NCI-H524 treated with DMSO at 0.1 percent for 48 hours (cell line): ENCODE measurements around the gene PADI1.

Source experiments
- DNase-seq: peaks from one replicate; lab custom pipeline; 2025; lab: John Stamatoyannopoulos, UW

PADI1 gene

DNA sequence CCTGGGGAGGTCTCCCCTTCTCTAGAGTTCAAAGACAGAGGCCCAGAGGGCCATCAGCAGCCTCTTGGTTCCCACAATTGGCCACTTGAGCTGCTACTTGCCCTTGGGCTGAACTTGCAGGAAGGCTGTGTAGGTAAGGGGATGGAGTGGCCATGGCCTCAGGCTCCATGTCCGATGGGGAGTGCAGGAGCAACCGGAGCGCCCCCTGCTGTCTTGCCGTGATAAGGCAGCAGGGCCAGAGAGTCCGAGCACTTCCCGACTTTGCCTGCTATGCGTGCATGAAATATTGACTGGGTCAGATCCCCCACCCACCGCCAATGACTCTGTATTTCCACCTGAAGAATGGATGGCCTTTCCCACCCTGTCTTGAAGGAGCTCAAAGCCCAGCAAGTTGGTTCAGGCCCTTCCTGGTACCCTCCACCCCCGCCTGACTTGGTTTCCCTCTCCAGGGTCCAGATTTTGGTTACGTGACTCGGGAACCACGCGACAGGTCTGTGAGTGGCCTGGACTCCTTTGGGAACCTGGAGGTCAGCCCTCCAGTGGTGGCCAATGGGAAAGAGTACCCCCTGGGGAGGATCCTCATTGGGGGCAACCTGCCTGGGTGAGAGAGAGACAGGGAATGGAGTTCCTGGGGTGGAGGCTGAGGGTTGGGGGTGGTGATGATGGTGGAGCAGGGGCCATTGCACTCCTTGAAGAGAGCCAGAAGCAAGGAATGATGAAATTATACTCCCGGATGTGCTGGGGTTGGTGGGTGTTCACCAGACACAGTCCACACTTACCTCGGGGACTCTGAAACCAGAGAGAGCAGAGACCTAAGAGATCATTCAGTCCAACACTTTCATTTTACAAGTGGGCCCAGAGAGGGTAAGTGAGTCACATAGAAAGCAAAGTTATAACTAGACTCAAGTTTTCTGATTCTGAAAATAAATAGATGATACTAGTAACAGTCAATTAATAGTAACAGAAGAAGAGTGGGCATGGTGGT is 69.5 kb downstream of the PADI1 start:
- no peak for DNase-seq

DNA sequence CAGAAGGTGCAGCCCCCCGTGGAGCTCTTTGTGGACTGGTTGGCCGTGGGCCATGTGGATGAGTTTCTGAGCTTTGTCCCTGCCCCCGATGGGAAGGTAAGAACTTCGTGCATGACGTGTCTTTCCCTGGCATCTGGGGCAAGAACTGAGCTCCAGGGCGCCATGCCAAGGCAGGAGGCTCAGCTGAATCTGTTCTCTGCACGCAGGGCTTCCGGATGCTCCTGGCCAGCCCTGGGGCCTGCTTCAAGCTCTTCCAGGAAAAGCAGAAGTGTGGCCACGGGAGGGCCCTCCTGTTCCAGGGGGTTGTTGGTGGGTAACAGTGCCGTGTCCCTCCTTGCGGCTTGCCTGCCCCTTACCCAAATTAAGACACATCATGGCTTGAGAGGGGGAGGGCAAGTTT is 71.6 kb downstream of the PADI1 start:
- no peak for DNase-seq

DNA sequence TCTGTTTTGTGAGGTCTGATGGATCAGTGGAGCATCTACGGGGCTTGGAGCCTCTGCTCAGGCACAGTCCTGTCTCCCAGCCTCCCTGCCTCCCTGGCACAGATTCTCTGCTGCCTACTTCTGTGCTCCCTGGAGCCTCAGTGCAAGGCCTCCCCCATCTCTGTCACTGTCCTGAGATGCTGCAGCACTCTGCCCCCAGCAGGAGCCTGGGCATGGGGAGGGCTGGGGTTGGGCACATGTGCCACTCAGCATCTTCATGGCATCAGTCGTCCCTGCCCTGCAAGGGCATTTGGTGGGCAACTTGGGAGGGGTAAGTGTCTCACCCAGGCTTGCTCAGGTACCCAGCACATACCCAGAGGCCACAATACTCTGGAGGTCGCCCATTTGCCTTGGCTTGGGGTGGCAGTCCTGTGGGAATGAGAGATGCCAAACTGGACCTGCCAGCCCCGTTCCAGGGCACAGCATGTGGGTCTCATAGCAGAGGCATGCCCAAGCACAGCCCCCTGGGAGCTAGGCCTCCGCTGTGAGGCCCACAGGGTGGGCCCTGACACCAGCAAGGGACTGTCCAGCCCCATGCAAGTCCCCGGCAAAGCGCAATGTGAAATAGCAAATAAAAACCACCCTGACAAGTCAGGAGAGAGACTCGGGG is 72.7 kb downstream of the PADI1 start:
- DNase-seq, result no peak

DNA sequence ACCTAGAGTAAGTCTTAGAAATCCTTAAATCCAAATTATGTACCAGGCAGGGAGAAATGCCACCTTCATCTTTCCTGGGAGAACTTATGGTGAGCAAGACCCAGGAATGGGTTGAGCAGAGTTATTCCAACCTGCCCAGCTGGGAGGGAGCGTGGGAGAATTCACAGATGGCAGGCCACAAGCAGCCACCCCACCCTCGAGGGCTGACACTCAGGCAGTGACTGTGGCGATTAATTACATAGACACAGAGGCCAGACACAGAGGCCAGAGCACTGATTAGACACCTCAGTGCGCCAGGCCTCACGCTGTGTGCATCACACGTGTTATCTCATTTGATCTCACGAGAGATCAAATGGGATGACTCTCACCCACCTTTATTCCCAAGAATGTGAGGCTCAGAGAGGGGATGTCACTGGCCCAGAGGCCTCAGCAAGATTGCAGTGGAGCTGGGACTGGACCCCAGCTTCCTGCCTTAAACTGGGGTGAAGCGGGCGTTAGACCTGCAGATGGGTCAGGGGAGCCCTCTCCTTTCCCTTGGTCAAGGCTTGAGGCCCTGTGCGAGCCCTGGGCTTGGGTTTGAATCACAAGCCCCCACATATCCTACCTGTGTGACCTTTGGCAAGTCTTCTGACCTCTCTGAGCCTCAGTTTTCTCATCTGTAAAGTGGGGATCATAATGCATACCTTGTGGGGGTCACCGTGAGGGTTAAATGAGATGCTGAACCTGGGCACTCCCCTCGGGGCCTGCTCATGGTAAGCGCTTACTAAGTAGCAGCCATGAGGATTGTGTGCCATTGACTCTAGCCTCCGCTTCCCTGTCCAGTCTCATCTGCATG is 74.3 kb downstream of the PADI1 start:
- no peak for DNase-seq

DNA sequence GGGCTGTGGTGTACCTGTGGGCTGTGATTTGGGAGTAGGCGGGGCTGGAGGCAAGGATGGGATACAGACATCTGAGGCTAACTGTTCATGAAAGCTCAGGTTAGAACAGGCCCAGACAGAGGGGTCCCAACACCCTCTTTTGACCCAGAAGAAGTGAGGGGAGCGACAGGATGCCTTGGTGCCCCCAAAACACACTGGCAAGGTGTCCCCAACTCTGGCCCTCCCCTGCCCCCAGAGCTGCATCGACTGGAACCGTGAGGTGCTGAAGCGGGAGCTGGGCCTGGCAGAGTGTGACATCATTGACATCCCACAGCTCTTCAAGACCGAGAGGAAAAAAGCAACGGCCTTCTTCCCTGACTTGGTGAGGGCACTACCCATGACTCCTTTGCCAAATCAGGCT is 75.5 kb downstream of the PADI1 start:
- no peak for DNase-seq

DNA sequence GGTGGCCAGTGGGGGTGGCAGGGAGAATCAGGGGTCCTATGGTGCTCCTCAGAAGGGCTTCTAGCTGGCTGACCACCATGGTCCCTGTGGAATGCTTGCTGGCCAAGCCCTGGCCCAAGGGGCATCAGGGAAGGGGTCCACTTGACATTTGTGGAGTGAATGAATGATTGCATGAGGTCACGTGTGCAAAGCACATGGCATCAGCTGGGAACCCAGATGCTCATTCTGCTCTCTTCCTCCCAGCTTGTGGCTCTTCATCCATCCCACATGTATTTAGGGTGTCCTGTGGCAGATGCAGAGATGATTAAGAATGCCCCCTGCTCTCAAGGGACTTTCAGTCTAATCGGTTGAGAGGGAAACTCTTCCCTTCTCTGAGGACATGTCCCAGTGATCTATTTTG is 76.0 kb downstream of the PADI1 start:
- no peak for DNase-seq

DNA sequence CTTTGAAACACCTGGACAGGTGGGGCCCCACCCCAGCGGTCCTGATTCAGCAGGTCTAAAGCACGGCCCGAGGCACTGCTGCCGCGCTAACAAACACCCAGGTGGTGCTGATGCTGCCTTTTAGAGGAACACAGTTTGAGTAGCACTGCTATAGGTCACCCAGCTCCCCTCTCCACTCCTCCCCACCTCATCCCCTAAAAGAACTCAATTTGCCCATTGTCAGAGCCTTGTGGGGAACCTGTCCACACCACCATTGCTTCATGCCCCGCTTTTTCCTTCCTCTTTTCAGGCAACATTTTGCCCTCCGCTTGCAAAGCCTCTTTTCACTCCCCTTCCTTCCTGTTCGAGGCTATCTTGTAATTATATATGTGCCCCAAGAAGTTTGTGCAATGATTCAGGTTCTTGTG is 76.8 kb downstream of the PADI1 start:
- DNase-seq, result no peak

DNA sequence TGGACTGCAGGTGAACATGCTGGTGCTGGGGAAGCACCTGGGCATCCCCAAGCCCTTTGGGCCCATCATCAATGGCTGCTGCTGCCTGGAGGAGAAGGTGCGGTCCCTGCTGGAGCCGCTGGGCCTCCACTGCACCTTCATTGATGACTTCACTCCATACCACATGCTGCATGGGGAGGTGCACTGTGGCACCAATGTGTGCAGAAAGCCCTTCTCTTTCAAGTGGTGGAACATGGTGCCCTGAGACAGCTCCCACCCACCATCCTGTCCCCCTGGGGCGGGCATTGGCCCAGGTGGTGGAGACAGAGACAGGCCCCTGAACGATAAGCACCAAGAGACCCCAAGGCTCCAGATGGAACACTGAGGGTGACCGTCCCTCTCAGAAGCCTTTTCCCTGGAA is 77.9 kb downstream of the PADI1 start:
- DNase-seq, result no peak

DNA sequence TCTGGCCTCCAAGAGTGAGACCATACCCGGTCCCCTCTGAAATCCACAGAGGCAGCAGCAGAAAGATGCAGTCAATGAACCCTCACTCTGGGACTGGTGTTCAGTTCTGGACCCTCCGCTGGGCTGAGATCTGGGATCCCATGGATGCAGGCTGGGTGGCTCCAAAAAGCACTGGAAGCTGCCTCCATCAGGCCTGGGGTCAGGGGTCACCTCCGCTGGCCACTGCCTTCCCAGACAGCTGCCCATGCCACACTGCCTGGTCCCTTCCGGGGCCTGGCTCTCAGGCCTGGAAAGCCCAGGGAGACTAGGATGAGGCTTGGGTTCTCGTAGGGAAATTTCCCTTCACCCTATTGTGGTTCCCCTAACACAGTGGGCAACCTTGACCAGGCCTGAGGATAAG is 81.7 kb downstream of the PADI1 start:
- DNase-seq, result no peak

DNA sequence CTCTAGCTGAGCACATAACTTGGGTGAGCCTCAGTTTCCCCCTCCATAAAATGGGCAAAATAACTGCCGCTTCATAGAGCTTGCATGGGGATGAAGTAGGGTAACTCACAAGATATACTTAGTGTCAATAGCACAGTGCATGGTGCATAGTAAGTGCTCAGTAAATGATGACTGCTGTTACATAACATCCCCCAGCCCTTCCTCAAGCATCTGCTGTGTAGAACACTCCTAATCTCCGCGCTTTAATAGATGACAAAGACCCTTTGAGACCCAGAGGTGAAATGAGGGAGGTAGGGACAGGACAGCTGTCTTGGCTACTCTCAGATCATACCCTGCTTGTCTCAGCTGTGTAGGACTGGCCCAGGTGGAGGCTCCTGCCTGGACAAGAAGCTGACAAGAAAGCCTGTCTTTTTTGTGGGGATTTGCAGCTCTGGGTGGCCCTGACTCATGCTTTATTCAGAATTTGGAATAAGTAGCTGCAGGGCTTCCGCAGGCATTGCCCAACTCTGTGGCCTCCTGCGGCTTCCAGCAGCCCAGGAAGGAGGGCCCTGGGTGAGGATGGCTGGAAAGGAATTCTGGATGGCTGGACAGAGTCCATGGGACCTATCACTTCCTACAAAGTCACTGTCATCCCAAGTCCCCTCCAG is 82.3 kb downstream of the PADI1 start:
- DNase-seq, result no peak

DNA sequence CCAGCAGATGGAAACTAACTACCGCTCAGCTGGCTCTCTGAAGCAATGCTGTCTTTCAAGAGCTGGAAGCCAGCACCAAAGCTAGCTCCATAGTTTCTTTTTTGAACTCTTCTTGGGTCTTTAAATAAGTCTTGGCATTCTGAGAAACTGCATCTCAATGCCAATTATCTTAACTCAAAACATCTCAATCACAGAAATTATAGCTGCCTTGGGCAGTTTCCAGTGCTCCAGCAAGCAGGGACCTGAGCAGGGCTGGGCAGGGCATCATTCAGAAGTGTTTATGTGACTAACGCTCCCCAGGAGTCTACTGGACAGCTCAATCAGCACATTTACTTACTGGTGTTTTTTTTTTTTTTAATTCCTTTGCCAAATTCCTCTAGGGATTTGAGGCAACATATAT is 84.8 kb downstream of the PADI1 start:
- DNase-seq, result no peak

DNA sequence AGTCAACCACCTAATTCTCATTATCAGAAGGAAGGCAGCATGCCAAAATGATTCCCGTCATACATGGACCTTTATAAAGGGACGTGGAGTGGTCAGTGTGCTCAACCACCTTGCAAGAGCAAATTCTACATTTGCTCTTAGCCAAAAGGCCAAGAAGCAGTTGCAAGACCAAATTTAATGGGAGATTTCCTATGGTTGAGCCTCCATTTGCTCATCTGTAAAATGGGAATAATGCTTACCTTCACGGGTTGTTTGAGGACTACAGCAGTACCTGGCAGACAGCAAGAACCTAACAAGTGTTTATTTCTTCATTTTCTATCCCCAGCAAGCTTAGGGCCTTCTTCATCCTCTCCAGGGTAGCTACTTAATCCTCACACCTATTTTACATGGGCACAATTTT is 85.6 kb downstream of the PADI1 start:
- DNase-seq, result no peak

DNA sequence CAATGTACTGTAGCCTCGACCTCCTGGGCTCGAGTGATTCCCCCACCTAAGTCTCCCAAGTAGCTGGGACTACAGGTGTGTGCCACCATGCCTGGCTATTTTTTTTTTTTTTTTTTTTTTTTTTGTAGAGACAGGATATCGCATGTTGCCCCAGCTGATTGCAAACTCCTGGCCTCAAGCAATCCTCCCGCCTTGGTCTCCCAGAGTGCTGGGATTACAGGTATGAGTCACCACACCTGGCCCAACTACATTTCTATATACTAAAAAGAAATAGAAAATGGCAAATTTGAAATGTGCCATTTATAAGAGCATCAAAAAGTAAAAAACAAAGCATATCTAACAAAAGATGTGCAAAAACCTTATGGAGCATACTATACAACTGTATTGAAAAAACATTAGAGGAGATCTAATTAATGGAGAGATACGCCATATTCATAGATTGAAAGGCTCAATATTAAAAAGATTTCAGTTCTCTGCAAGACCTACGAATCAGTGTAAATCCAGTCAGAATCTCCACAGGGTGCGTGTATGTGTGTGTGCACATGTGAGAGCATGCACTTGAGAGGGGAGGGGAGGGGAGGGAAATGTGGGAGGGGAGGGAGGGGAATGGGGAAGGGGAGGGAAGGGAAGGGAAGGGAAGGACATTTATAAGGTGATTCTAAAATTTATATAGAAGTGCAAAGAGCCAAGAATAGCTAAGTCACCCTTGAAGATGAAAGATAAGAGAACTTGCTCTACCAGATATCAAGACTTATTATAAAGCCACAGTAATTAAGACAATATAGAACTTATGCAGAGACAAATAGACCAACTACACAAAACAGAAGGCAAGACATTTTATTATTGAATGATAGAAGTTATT is 87.6 kb downstream of the PADI1 start:
- DNase-seq, result no peak

DNA sequence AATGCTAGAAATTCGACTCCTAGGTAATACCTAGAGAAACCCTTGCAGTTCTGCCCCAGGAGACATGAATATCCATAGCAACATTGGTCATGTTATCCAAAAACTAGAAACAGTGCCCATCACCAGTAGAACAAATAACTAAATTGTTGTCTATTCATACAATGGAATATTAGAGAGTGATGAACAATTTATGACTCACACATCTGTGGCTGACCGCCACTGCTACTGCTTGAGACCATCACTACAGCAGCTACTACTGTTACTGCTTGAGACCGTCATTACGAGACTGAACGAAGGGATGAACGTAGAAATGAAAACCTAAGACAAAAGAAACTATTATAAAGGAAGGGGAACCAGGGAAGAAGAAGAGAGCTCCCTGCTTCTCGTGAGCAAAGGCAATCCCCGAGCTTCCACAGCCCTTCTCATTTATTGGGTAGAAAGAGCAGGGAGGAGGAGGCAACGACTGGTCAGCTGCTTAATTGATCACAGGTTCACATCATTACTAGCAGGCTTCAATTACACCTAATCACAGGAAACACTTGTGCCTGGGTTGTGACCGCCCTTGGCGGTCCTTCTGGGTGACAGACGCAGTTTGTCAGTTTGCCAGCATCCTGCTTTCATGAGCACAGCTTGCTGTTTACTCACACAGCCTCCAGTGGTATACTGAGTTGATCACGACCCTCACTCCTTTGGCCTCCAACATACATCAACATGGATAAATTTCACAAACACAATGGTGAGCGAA is 88.9 kb downstream of the PADI1 start:
- DNase-seq, result no peak

DNA sequence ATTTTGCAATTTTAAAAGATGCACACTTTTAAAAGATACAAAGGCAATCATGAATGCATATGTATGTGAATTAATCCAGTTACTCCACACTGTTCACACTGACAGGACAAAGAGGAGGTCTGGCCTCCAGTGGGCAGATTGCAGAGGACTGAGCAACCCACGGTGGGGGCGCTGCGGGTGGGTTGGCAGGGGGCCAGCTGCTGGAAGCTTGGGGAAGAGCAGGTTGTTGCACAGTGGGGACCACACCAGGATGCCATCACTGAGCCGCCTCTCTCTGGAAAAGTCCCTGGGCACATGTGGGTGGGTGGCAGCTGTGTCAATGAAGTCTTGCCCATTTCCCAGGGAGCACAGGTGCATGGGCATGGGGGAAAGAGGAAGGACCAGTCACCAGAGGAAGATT is 90.4 kb downstream of the PADI1 start:
- DNase-seq, result no peak
